H1 (cell line): ENCODE data around the gene PDE8A. TPM values are rescaled to one million over a fixed set of nuclear protein-coding genes. Genes with fewer than 3 reads are reported as not detected.

Source experiments
- CTCF ChIA-PET: fragments of 300-600 bp; sonication (Branson Sonifier 250); formaldehyde crosslinking; loops from one replicate; lab custom pipeline; 2021; ENCODE audit not compliant: partially characterized antibody; lab: Charles Lee
- POLR2A ChIA-PET: fragments of 300-600 bp; sonication (Branson Sonifier 250); formaldehyde crosslinking; loops from one replicate; lab custom pipeline; 2021; ENCODE audit warnings: inconsistent platforms; ENCODE audit not compliant: partially characterized antibody; lab: Charles Lee
- DNase-seq, 2 experiments: peaks; one replicate each; pipeline versions ENCODE4 v3.0.0 to v3.0.0-alpha.2; 2010 to 2022; ENCODE audit warnings: low spot score in 2 of 2, low read depth in 1 of 2, mixed read lengths in 1 of 2
- FAIRE-seq: peaks from 2 replicates; lab custom pipeline; 2011; peaks lifted over from hg19 to GRCh38; lab: Jason Lieb, UNC
- H2AFZ ChIP-seq: 2 replicates; pipeline ENCODE4 v1.8.1; 2012; ENCODE audit warnings: low read length, inconsistent platforms
- H2AK5ac ChIP-seq: 2 replicates; pipeline ENCODE4 v1.6.1; 2013; ENCODE audit warnings: low read depth, low read length
- H2BK120ac ChIP-seq: replicated peaks from 2 replicates; pipeline ENCODE3; 2013; ENCODE audit warnings: low read depth, low read length, inconsistent platforms
- H2BK12ac ChIP-seq: 2 replicates; pipeline ENCODE4 v1.6.1; 2013; ENCODE audit warnings: low read depth, low read length
- H2BK15ac ChIP-seq: 2 replicates; pipeline ENCODE4 v1.6.1; 2013; ENCODE audit warnings: low read length
- H2BK20ac ChIP-seq: 2 replicates; pipeline ENCODE4 v1.6.1; 2013; ENCODE audit warnings: low read length
- H2BK5ac ChIP-seq: 2 replicates; pipeline ENCODE4 v1.6.1; 2013; ENCODE audit warnings: low read depth, low read length
- H3K14ac ChIP-seq: 2 replicates; pipeline ENCODE4 v1.6.1; 2013; ENCODE audit warnings: inconsistent platforms; ENCODE audit not compliant: insufficient read length
- H3K18ac ChIP-seq: 2 replicates; pipeline ENCODE4 v1.6.1; 2013; ENCODE audit warnings: low read length; ENCODE audit errors: extremely low read depth
- H3K23ac ChIP-seq: 2 replicates; pipeline ENCODE4 v1.6.1; 2013; ENCODE audit warnings: inconsistent platforms; ENCODE audit not compliant: insufficient read length
- H3K23me2 ChIP-seq: 2 replicates; pipeline ENCODE4 v1.6.1; 2013; ENCODE audit warnings: low read depth, low read length
- H3K27ac ChIP-seq: 2 replicates; pipeline ENCODE4 v1.6.1; 2011; ENCODE audit warnings: low read depth, low read length, inconsistent platforms
- H3K27me3 ChIP-seq, 4 experiments: replicated peaks in 1 of 4; 1 replicate in 1 of 4; 2 replicates in 3 of 4; pipeline versions ENCODE4 v1.6.1 to v1.8.1; 2011 to 2013; ENCODE audit warnings: low read length in 3 of 4, mild to moderate bottlenecking in 3 of 4, inconsistent platforms in 2 of 4, mixed read lengths in 2 of 4, moderate library complexity in 1 of 4; ENCODE audit not compliant: control insufficient read depth in 3 of 4, insufficient read depth in 3 of 4; ENCODE audit errors: extremely low read depth in 1 of 4
- H3K36me3 ChIP-seq, 4 experiments: 2 replicates each; pipeline versions ENCODE4 v1.6.1 to v1.8.1; 2011 to 2013; ENCODE audit warnings: mild to moderate bottlenecking in 4 of 4, low read length in 3 of 4, moderate library complexity in 2 of 4, control low read depth in 1 of 4, inconsistent platforms in 1 of 4; ENCODE audit not compliant: insufficient read depth in 4 of 4, control insufficient read depth in 2 of 4
- H3K4ac ChIP-seq: replicated peaks from 2 replicates; pipeline ENCODE3; 2013; ENCODE audit warnings: low read length, low read depth, mixed read lengths, inconsistent platforms; ENCODE audit not compliant: insufficient read length
- H3K4me1 ChIP-seq, 4 experiments: replicated peaks in 1 of 4; 1 replicate in 1 of 4; 2 replicates in 3 of 4; pipeline versions ENCODE4 v1.6.1 to v1.8.1; 2011 to 2013; ENCODE audit warnings: low read length in 3 of 4, inconsistent platforms in 2 of 4, mixed read lengths in 1 of 4; ENCODE audit not compliant: insufficient read depth in 4 of 4, control insufficient read depth in 3 of 4
- H3K4me2 ChIP-seq, 2 experiments: 2 replicates each; pipeline versions ENCODE4 v1.6.1 to v1.8.1; 2011 to 2013; ENCODE audit warnings: low read depth in 2 of 2, low read length in 2 of 2, control low read depth in 1 of 2, inconsistent platforms in 1 of 2, mild to moderate bottlenecking in 1 of 2; ENCODE audit not compliant: insufficient read depth in 1 of 2
- H3K4me3 ChIP-seq, 4 experiments: fragments of 200-600, 300-600 bp in 1 of 4; sonication (generic), shearing (Covaris generic), sonication (Bioruptor Twin) in 1 of 4; 2 replicates each; pipeline versions ENCODE4 v1.5.1 to v1.8.1; 2011 to 2016; ENCODE audit warnings: low read length in 4 of 4, low read depth in 3 of 4, control low read depth in 2 of 4, inconsistent platforms in 2 of 4, mild to moderate bottlenecking in 2 of 4, mixed read lengths in 1 of 4, moderate library complexity in 1 of 4; ENCODE audit not compliant: insufficient read depth in 2 of 4; ENCODE audit errors: extremely low read depth in 1 of 4
- H3K56ac ChIP-seq: replicated peaks from 2 replicates; pipeline ENCODE3; 2013; ENCODE audit warnings: low read depth, mild to moderate bottlenecking, mixed read lengths, low read length, inconsistent platforms; ENCODE audit not compliant: insufficient read length
- H3K79me1 ChIP-seq: 2 replicates; pipeline ENCODE4 v1.6.1; 2013; ENCODE audit warnings: low read depth, low read length, control low read depth
- H3K79me2 ChIP-seq, 2 experiments: 2 replicates each; pipeline versions ENCODE4 v1.6.1 to v1.8.1; 2012 to 2013; ENCODE audit warnings: low read length in 2 of 2, mild to moderate bottlenecking in 2 of 2, inconsistent platforms in 1 of 2; ENCODE audit not compliant: insufficient read depth in 2 of 2, control insufficient read depth in 1 of 2
- H3K9ac ChIP-seq, 4 experiments: replicated peaks in 1 of 4; 1 replicate in 1 of 4; 2 replicates in 3 of 4; pipeline versions ENCODE4 v1.6.1 to v1.8.1; 2011 to 2013; ENCODE audit warnings: low read depth in 3 of 4, low read length in 3 of 4, control low read depth in 2 of 4, mild to moderate bottlenecking in 2 of 4, moderate library complexity in 2 of 4, inconsistent platforms in 1 of 4; ENCODE audit errors: extremely low read depth in 1 of 4
- H3K9me3 ChIP-seq, 2 experiments: 2 replicates each; pipeline versions ENCODE4 v1.6.1 to v1.8.1; 2012 to 2013; ENCODE audit warnings: mild to moderate bottlenecking in 2 of 2, moderate library complexity in 2 of 2, control low read depth in 1 of 2, inconsistent platforms in 1 of 2, low read depth in 1 of 2, low read length in 1 of 2, mixed read lengths in 1 of 2; ENCODE audit not compliant: insufficient read depth in 2 of 2
- H4K20me1 ChIP-seq, 2 experiments: replicated peaks in 1 of 2; 2 replicates each; pipeline versions ENCODE3 to v1.8.1; 2011 to 2013; ENCODE audit warnings: inconsistent platforms in 2 of 2, low read length in 2 of 2, mild to moderate bottlenecking in 1 of 2; ENCODE audit not compliant: insufficient read depth in 2 of 2, control insufficient read depth in 1 of 2
- H4K5ac ChIP-seq: 2 replicates; pipeline ENCODE4 v1.6.1; 2013; ENCODE audit warnings: low read length, low read depth, mixed read lengths, inconsistent platforms; ENCODE audit not compliant: insufficient read length
- H4K8ac ChIP-seq: 2 replicates; pipeline ENCODE4 v1.8.0; 2013; ENCODE audit warnings: mild to moderate bottlenecking, moderate library complexity, low read length, inconsistent platforms; ENCODE audit not compliant: insufficient read depth; ENCODE audit errors: extremely low read depth
- H4K91ac ChIP-seq: replicated peaks from 2 replicates; pipeline ENCODE3; 2013; ENCODE audit warnings: low read length, mixed read lengths, inconsistent platforms; ENCODE audit not compliant: insufficient read length
- BACH1 ChIP-seq: IDR thresholded peaks from 2 replicates; pipeline ENCODE4 v1.6.1; 2012; ENCODE audit warnings: low read length, improper control_type of control experiment
- CREB1 ChIP-seq: IDR thresholded peaks from 2 replicates; pipeline ENCODE4 v1.6.1; 2012; ENCODE audit warnings: inconsistent platforms
- MAFK ChIP-seq: IDR thresholded peaks from 2 replicates; pipeline ENCODE4 v1.6.1; 2012; ENCODE audit warnings: low read depth, mild to moderate bottlenecking, improper control_type of control experiment, low read length
- SIN3A ChIP-seq, 2 experiments: IDR thresholded peaks in 1 of 2; conservative IDR thresholded peaks in 1 of 2; 2 replicates each; pipeline ENCODE4 v1.6.1; 2011 to 2012; ENCODE audit warnings: low read length in 2 of 2, improper control_type of control experiment in 1 of 2, low read depth in 1 of 2, mild to moderate bottlenecking in 1 of 2
- TBP ChIP-seq: IDR thresholded peaks from 2 replicates; pipeline ENCODE4 v1.6.1; 2011; ENCODE audit warnings: low read depth, low read length, improper control_type of control experiment
- USF2 ChIP-seq: IDR thresholded peaks from 2 replicates; pipeline ENCODE4 v1.6.1; 2011; ENCODE audit warnings: low read length, improper control_type of control experiment
- WGBS, 2 experiments: shearing (Covaris generic) in 1 of 2; methylation state at CpG; one replicate each; pipeline versions ENCODE4 v1.1.6 to v1.1.7; 2013 to 2015; ENCODE audit warnings: low lambda C conversion rate in 2 of 2, mixed read lengths in 2 of 2, inconsistent platforms in 1 of 2, low coverage in 1 of 2, missing lambda C conversion rate in 1 of 2; ENCODE audit not compliant: insufficient replicate concordance in 2 of 2, insufficient coverage in 1 of 2, insufficient read length in 1 of 2; ENCODE audit errors: extremely low coverage in 1 of 2, missing lambda C conversion rate in 1 of 2; 5-methylcytosine and 5-hydroxymethylcytosine counted together
- polyA plus RNA-seq, 7 experiments: library from polyadenylated mRNA; depleted of rRNA in 3 of 7; stranded (reverse) in 5 of 7; unstranded in 2 of 7; fragments of >200 nt in 5 of 7; fragments of 200-250 nt in 2 of 7; gene quantifications; 1 replicate in 5 of 7; 2 replicates in 1 of 7; 4 replicates in 1 of 7; pipeline versions ENCODE4 v1.2.1 to v1.2.3, GENCODE V29; 2011 to 2013; ENCODE audit warnings: missing spikeins in 2 of 7, mixed read lengths in 2 of 7
- total RNA-seq: library from RNA; stranded (reverse); fragmentation: NEBNext Ultra II Directional; extraction: Animal tissue kit (Norgen Biotek cat#: 25700); gene quantifications from 2 replicates; pipeline ENCODE4 v1.2.1, GENCODE V29; 2021

Gene PDE8A
- total and polyA plus RNA-seq, 2 of the 8 experiments (the other 6 are each of a cell fraction or from before 2014, with no cell fraction given): 6.9 to 7.8 TPM

GRCh38 chr15:85154061-85154460 is 172.4 kb downstream of the PDE8A start:
- Histone ChIP-seq H4K5ac (no peak overlapping the region), H2BK15ac (no peak overlapping the region), H2AFZ (no peak overlapping the region), H3K79me2 (no peaks in the 10 kb centered on the region), H3K4me1 (peaks cover 2 to 6% (median 4%) of the 10 kb centered on the region in 4 experiments; a peak in 4 of 7 replicates), H3K4me3 (no peak overlapping the region), H4K91ac (no peak overlapping the region), H2BK5ac (no peak overlapping the region), H3K4me2 (0 out of 4 replicates have a peak overlapping the region, but pooled peaks have one; percentile 15 to 29), H3K27ac (no peak overlapping the region), H4K8ac (no peak overlapping the region), H2BK120ac (no peak overlapping the region), H3K9ac (no peak overlapping the region), H3K36me3 (no peaks in the 10 kb centered on the region), H3K27me3 (no peaks in the 10 kb centered on the region), H3K79me1 (no peaks in the 10 kb centered on the region), H3K18ac (no peak overlapping the region), H2BK12ac (no peak overlapping the region), H3K14ac (no peak overlapping the region), H3K56ac (no peak overlapping the region), H2BK20ac (no peak overlapping the region), H3K23me2 (no peaks in the 10 kb centered on the region), H2AK5ac (no peak overlapping the region), H3K23ac (no peak overlapping the region), H4K20me1 (no peaks in the 10 kb centered on the region), H3K9me3 (no peaks in the 10 kb centered on the region), H3K4ac (no peak overlapping the region)
- DNase-seq (no peak), FAIRE-seq (peak; percentile 52)
- ChIA-PET CTCF (no interaction called here), POLR2A (no interaction called here)
- TF ChIP-seq BACH1 (peak; percentile 78), MAFK (peak; percentile 44; the same call in 1 of the 2 replicates), SIN3A (conservative IDR thresholded peaks at IDR 0.05 in 1 of 2, IDR thresholded peaks at IDR 0.05 in 1 of 2; ENCODE audit: low read depth in 1 of 2, low read length in 2 of 2) (peak; percentile 75 to 84; a peak in 3 of 4 replicates), TBP (no peak), CREB1 (0 out of 2 replicates have a peak, but pooled peaks have one; percentile 26), USF2 (no peak)
- WGBS, 2 experiments: 29% methylated on average over 2 of the region's 2 CpGs; no CpG with 5 or more reads in 1 of the 2 experiments
